GM23248 (cell line): Measurements from ENCODE around the gene HPN.

ENCODE experiments used
- EZH2 ChIP-seq: fragments of 200-600 bp; sonication (generic); IDR thresholded peaks from 2 replicates; pipeline ENCODE4 v1.6.1; 2018; ENCODE audit warnings: antibody characterized with exemption, mild to moderate bottlenecking; ENCODE audit not compliant: insufficient read depth, poor library complexity, severe bottlenecking
- EZH2phosphoT487 ChIP-seq: fragments of 200-600 bp; sonication (generic); IDR thresholded peaks from 2 replicates; pipeline ENCODE4 v1.6.1; 2018; ENCODE audit warnings: antibody characterized with exemption, moderate library complexity, mild to moderate bottlenecking, low read depth; ENCODE audit not compliant: insufficient read depth

GRCh38 chr19:35106291-35106583 lies 64.7 kb downstream of the HPN start:
- TF ChIP-seq EZH2 (no peak), EZH2phosphoT487 (no peak)
